H1 (cell line): ENCODE measurements around the gene SART1. TPM values are rescaled to one million over a fixed set of nuclear protein-coding genes. Genes with fewer than 3 reads are reported as not detected.

Experiments used
- CTCF ChIA-PET: fragments of 300-600 bp; sonication (Branson Sonifier 250); formaldehyde crosslinking; loops from one replicate; lab custom pipeline; 2021; ENCODE audit not compliant: partially characterized antibody; lab: Charles Lee
- POLR2A ChIA-PET: fragments of 300-600 bp; sonication (Branson Sonifier 250); formaldehyde crosslinking; loops from one replicate; lab custom pipeline; 2021; ENCODE audit warnings: inconsistent platforms; ENCODE audit not compliant: partially characterized antibody; lab: Charles Lee
- DNase-seq, 2 experiments: peaks; one replicate each; pipeline versions ENCODE4 v3.0.0 to v3.0.0-alpha.2; 2010 to 2022; ENCODE audit warnings: low spot score in 2 of 2, low read depth in 1 of 2, mixed read lengths in 1 of 2
- FAIRE-seq: peaks from 2 replicates; lab custom pipeline; 2011; peaks lifted over from hg19 to GRCh38; lab: Jason Lieb, UNC
- H2AFZ ChIP-seq: 2 replicates; pipeline ENCODE4 v1.8.1; 2012; ENCODE audit warnings: low read length, inconsistent platforms
- H2AK5ac ChIP-seq: 2 replicates; pipeline ENCODE4 v1.6.1; 2013; ENCODE audit warnings: low read depth, low read length
- H2BK120ac ChIP-seq: replicated peaks from 2 replicates; pipeline ENCODE3; 2013; ENCODE audit warnings: low read depth, low read length, inconsistent platforms
- H2BK12ac ChIP-seq: 2 replicates; pipeline ENCODE4 v1.6.1; 2013; ENCODE audit warnings: low read depth, low read length
- H2BK15ac ChIP-seq: 2 replicates; pipeline ENCODE4 v1.6.1; 2013; ENCODE audit warnings: low read length
- H2BK20ac ChIP-seq: 2 replicates; pipeline ENCODE4 v1.6.1; 2013; ENCODE audit warnings: low read length
- H2BK5ac ChIP-seq: 2 replicates; pipeline ENCODE4 v1.6.1; 2013; ENCODE audit warnings: low read depth, low read length
- H3K14ac ChIP-seq: 2 replicates; pipeline ENCODE4 v1.6.1; 2013; ENCODE audit warnings: inconsistent platforms; ENCODE audit not compliant: insufficient read length
- H3K18ac ChIP-seq: 2 replicates; pipeline ENCODE4 v1.6.1; 2013; ENCODE audit warnings: low read length; ENCODE audit errors: extremely low read depth
- H3K23ac ChIP-seq: 2 replicates; pipeline ENCODE4 v1.6.1; 2013; ENCODE audit warnings: inconsistent platforms; ENCODE audit not compliant: insufficient read length
- H3K23me2 ChIP-seq: 2 replicates; pipeline ENCODE4 v1.6.1; 2013; ENCODE audit warnings: low read depth, low read length
- H3K27ac ChIP-seq: 2 replicates; pipeline ENCODE4 v1.6.1; 2011; ENCODE audit warnings: low read depth, low read length, inconsistent platforms
- H3K27me3 ChIP-seq, 4 experiments: replicated peaks in 1 of 4; 1 replicate in 1 of 4; 2 replicates in 3 of 4; pipeline versions ENCODE4 v1.6.1 to v1.8.1; 2011 to 2013; ENCODE audit warnings: low read length in 3 of 4, mild to moderate bottlenecking in 3 of 4, inconsistent platforms in 2 of 4, mixed read lengths in 2 of 4, moderate library complexity in 1 of 4; ENCODE audit not compliant: control insufficient read depth in 3 of 4, insufficient read depth in 3 of 4; ENCODE audit errors: extremely low read depth in 1 of 4
- H3K36me3 ChIP-seq, 4 experiments: 2 replicates each; pipeline versions ENCODE4 v1.6.1 to v1.8.1; 2011 to 2013; ENCODE audit warnings: mild to moderate bottlenecking in 4 of 4, low read length in 3 of 4, moderate library complexity in 2 of 4, control low read depth in 1 of 4, inconsistent platforms in 1 of 4; ENCODE audit not compliant: insufficient read depth in 4 of 4, control insufficient read depth in 2 of 4
- H3K4ac ChIP-seq: replicated peaks from 2 replicates; pipeline ENCODE3; 2013; ENCODE audit warnings: low read length, low read depth, mixed read lengths, inconsistent platforms; ENCODE audit not compliant: insufficient read length
- H3K4me1 ChIP-seq, 4 experiments: replicated peaks in 1 of 4; 1 replicate in 1 of 4; 2 replicates in 3 of 4; pipeline versions ENCODE4 v1.6.1 to v1.8.1; 2011 to 2013; ENCODE audit warnings: low read length in 3 of 4, inconsistent platforms in 2 of 4, mixed read lengths in 1 of 4; ENCODE audit not compliant: insufficient read depth in 4 of 4, control insufficient read depth in 3 of 4
- H3K4me2 ChIP-seq, 2 experiments: 2 replicates each; pipeline versions ENCODE4 v1.6.1 to v1.8.1; 2011 to 2013; ENCODE audit warnings: low read depth in 2 of 2, low read length in 2 of 2, control low read depth in 1 of 2, inconsistent platforms in 1 of 2, mild to moderate bottlenecking in 1 of 2; ENCODE audit not compliant: insufficient read depth in 1 of 2
- H3K4me3 ChIP-seq, 4 experiments: fragments of 200-600, 300-600 bp in 1 of 4; sonication (generic), shearing (Covaris generic), sonication (Bioruptor Twin) in 1 of 4; 2 replicates each; pipeline versions ENCODE4 v1.5.1 to v1.8.1; 2011 to 2016; ENCODE audit warnings: low read length in 4 of 4, low read depth in 3 of 4, control low read depth in 2 of 4, inconsistent platforms in 2 of 4, mild to moderate bottlenecking in 2 of 4, mixed read lengths in 1 of 4, moderate library complexity in 1 of 4; ENCODE audit not compliant: insufficient read depth in 2 of 4; ENCODE audit errors: extremely low read depth in 1 of 4
- H3K56ac ChIP-seq: replicated peaks from 2 replicates; pipeline ENCODE3; 2013; ENCODE audit warnings: low read depth, mild to moderate bottlenecking, mixed read lengths, low read length, inconsistent platforms; ENCODE audit not compliant: insufficient read length
- H3K79me1 ChIP-seq: 2 replicates; pipeline ENCODE4 v1.6.1; 2013; ENCODE audit warnings: low read depth, low read length, control low read depth
- H3K79me2 ChIP-seq, 2 experiments: 2 replicates each; pipeline versions ENCODE4 v1.6.1 to v1.8.1; 2012 to 2013; ENCODE audit warnings: low read length in 2 of 2, mild to moderate bottlenecking in 2 of 2, inconsistent platforms in 1 of 2; ENCODE audit not compliant: insufficient read depth in 2 of 2, control insufficient read depth in 1 of 2
- H3K9ac ChIP-seq, 4 experiments: replicated peaks in 1 of 4; 1 replicate in 1 of 4; 2 replicates in 3 of 4; pipeline versions ENCODE4 v1.6.1 to v1.8.1; 2011 to 2013; ENCODE audit warnings: low read depth in 3 of 4, low read length in 3 of 4, control low read depth in 2 of 4, mild to moderate bottlenecking in 2 of 4, moderate library complexity in 2 of 4, inconsistent platforms in 1 of 4; ENCODE audit errors: extremely low read depth in 1 of 4
- H3K9me3 ChIP-seq, 2 experiments: 2 replicates each; pipeline versions ENCODE4 v1.6.1 to v1.8.1; 2012 to 2013; ENCODE audit warnings: mild to moderate bottlenecking in 2 of 2, moderate library complexity in 2 of 2, control low read depth in 1 of 2, inconsistent platforms in 1 of 2, low read depth in 1 of 2, low read length in 1 of 2, mixed read lengths in 1 of 2; ENCODE audit not compliant: insufficient read depth in 2 of 2
- H4K20me1 ChIP-seq, 2 experiments: replicated peaks in 1 of 2; 2 replicates each; pipeline versions ENCODE3 to v1.8.1; 2011 to 2013; ENCODE audit warnings: inconsistent platforms in 2 of 2, low read length in 2 of 2, mild to moderate bottlenecking in 1 of 2; ENCODE audit not compliant: insufficient read depth in 2 of 2, control insufficient read depth in 1 of 2
- H4K5ac ChIP-seq: 2 replicates; pipeline ENCODE4 v1.6.1; 2013; ENCODE audit warnings: low read length, low read depth, mixed read lengths, inconsistent platforms; ENCODE audit not compliant: insufficient read length
- H4K8ac ChIP-seq: 2 replicates; pipeline ENCODE4 v1.8.0; 2013; ENCODE audit warnings: mild to moderate bottlenecking, moderate library complexity, low read length, inconsistent platforms; ENCODE audit not compliant: insufficient read depth; ENCODE audit errors: extremely low read depth
- H4K91ac ChIP-seq: replicated peaks from 2 replicates; pipeline ENCODE3; 2013; ENCODE audit warnings: low read length, mixed read lengths, inconsistent platforms; ENCODE audit not compliant: insufficient read length
- BCL11A ChIP-seq, 2 experiments: IDR thresholded peaks; one replicate each; pipeline ENCODE4 v1.6.1; 2011; ENCODE audit warnings: low read depth in 2 of 2, low read length in 2 of 2, mild to moderate bottlenecking in 2 of 2
- CEBPB ChIP-seq: IDR thresholded peaks from 2 replicates; pipeline ENCODE4 v1.6.1; 2012; ENCODE audit warnings: low read depth, low read length
- KDM5A ChIP-seq: fragments of 200-600 bp; IDR thresholded peaks from 2 replicates; pipeline ENCODE4 v1.7.1; 2012; ENCODE audit warnings: mild to moderate bottlenecking, low read length, inconsistent platforms, mixed read lengths
- TCF12 ChIP-seq: IDR thresholded peaks from 2 replicates; pipeline ENCODE4 v1.6.1; 2011; ENCODE audit warnings: low read depth, mild to moderate bottlenecking, low read length
- ZNF274 ChIP-seq: IDR thresholded peaks from 2 replicates; pipeline ENCODE4 v1.7.0; 2012; ENCODE audit warnings: low read length, borderline replicate concordance; ENCODE audit errors: extremely low read depth
- WGBS, 2 experiments: shearing (Covaris generic) in 1 of 2; methylation state at CpG; one replicate each; pipeline versions ENCODE4 v1.1.6 to v1.1.7; 2013 to 2015; ENCODE audit warnings: low lambda C conversion rate in 2 of 2, mixed read lengths in 2 of 2, inconsistent platforms in 1 of 2, low coverage in 1 of 2, missing lambda C conversion rate in 1 of 2; ENCODE audit not compliant: insufficient replicate concordance in 2 of 2, insufficient coverage in 1 of 2, insufficient read length in 1 of 2; ENCODE audit errors: extremely low coverage in 1 of 2, missing lambda C conversion rate in 1 of 2; 5-methylcytosine and 5-hydroxymethylcytosine counted together
- polyA plus RNA-seq, 7 experiments: library from polyadenylated mRNA; depleted of rRNA in 3 of 7; stranded (reverse) in 5 of 7; unstranded in 2 of 7; fragments of >200 nt in 5 of 7; fragments of 200-250 nt in 2 of 7; gene quantifications; 1 replicate in 5 of 7; 2 replicates in 1 of 7; 4 replicates in 1 of 7; pipeline versions ENCODE4 v1.2.1 to v1.2.3, GENCODE V29; 2011 to 2013; ENCODE audit warnings: missing spikeins in 2 of 7, mixed read lengths in 2 of 7
- total RNA-seq: library from RNA; stranded (reverse); fragmentation: NEBNext Ultra II Directional; extraction: Animal tissue kit (Norgen Biotek cat#: 25700); gene quantifications from 2 replicates; pipeline ENCODE4 v1.2.1, GENCODE V29; 2021

SART1 gene
- total and polyA plus RNA-seq, 2 of the 8 experiments (the other 6 are each of a cell fraction or from before 2014, with no cell fraction given): 9.7 to 46.1 TPM

GRCh38 chr11:66004186-66004585, 42.7 kb downstream of the SART1 start:
- H3K4me1 ChIP-seq: peaks cover 0 to 16% (median 6%) of the 10 kb centered on the region in 4 experiments; a peak in 5 of 7 replicates
- H3K4me3 ChIP-seq: no peak overlapping the region
- no peak overlapping the region for H4K5ac ChIP-seq
- H3K23me2 ChIP-seq: 0 out of 2 replicates have a peak, but pooled peaks cover 2% of the 10 kb centered on the region
- H2AK5ac ChIP-seq: no peak overlapping the region
- H3K56ac ChIP-seq: no peak overlapping the region
- H2BK15ac ChIP-seq: no peak overlapping the region
- DNase-seq: no peak
- no peak overlapping the region for H3K18ac ChIP-seq
- peaks cover 0 to 25% of the 10 kb centered on the region in 2 experiments; a peak in 2 of 4 replicates for H3K79me2 ChIP-seq
- ChIA-PET CTCF (interaction anchor here (1.0 kb wide), 1 partner anchor 41 kb away, joined by 3 read pairs; no protein-coding TSS in a partner anchor), POLR2A (interaction anchor here (0.6 to 1.8 kb wide), 2 partner anchors 47 to 206 kb away, joined by 3 to 7 read pairs; no protein-coding TSS in a partner anchor)
- H2BK12ac ChIP-seq: no peak overlapping the region
- H2BK120ac ChIP-seq: no peak overlapping the region
- H2AFZ ChIP-seq: no peak overlapping the region
- H3K23ac ChIP-seq: no peak overlapping the region
- H4K8ac ChIP-seq: no peak overlapping the region; the same call in 1 of the 2 replicates
- H3K14ac ChIP-seq: no peak overlapping the region
- no peak overlapping the region for H3K27ac ChIP-seq
- H3K79me1 ChIP-seq: peaks cover 8% of the 10 kb centered on the region
- TF ChIP-seq TCF12 (no peak), ZNF274 (no peak), KDM5A (no peak), BCL11A (IDR thresholded peaks at IDR 0.05; ENCODE audit: low read depth in 2 of 2, low read length in 2 of 2) (no peak), CEBPB (no peak)
- no peak overlapping the region; a peak in 1 of 4 replicates for H3K4me2 ChIP-seq
- FAIRE-seq: no peak
- H3K9me3 ChIP-seq: no peaks in the 10 kb centered on the region
- peaks cover 4 to 9% of the 10 kb centered on the region in 2 experiments for H4K20me1 ChIP-seq
- no peak overlapping the region for H2BK5ac ChIP-seq
- peaks cover 9 to 22% (median 13%) of the 10 kb centered on the region in 4 experiments for H3K36me3 ChIP-seq
- H3K9ac ChIP-seq: no peak overlapping the region
- 89% methylated on average over 4 of the region's 4 CpGs; no CpG with 5 or more reads in 1 of the 2 experiments for WGBS, 2 experiments
- H3K27me3 ChIP-seq: no peaks in the 10 kb centered on the region
- H2BK20ac ChIP-seq: no peak overlapping the region
- no peak overlapping the region for H4K91ac ChIP-seq
- no peak overlapping the region for H3K4ac ChIP-seq
